Raji (cell line): ENCODE data around the gene ELAC1.

Experiments used
- POLR2A ChIP-seq: IDR thresholded peaks from 2 replicates; pipeline ENCODE4 v1.6.1; 2011; ENCODE audit warnings: low read depth, low read length, control low read depth; ENCODE audit not compliant: insufficient read depth

ELAC1 gene

GRCh38 chr18:51030537-51031258 lies 62.9 kb downstream of the ELAC1 start:
- no peak for TF ChIP-seq POLR2A

DNA sequence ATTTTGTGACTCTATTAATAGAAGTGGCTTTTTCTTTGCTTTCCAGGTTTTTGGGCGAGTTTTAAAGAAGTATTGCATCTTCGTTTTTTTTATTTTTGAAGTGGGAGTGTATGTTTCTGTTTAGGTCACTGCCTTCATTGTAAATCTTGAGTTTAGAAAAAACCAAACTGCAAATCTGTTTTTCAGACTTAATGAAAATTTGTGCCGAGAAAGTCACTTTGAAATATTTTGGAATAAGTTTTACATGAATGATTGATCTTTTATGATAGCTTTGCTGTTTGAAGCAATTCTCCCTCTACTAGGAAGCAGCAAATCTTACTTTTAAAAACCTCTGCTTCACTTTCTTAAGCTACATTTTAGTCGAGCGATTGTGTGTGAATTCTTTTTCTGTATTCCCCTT lies 64.4 kb downstream of the ELAC1 start:
- TF ChIP-seq POLR2A = no peak

DNA sequence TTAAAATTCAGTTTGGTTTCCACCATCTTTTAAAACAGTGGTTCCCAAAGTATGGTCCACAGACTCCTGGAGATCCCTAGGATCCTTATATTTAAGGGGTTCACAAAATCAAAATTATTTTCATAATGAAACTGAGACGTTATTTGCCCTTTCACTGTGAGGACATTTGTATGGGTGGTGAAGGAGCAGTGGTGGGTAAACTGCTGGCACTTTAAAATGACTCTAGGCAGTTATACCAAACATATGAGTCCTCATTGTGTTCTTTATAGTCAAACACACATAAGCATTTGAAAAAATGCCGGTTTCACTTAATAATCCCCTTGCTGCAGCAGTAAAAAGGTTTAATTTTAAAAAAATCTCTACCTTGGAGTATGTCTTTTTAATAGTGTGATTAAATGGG lies 69.4 kb downstream of the ELAC1 start:
- no peak for TF ChIP-seq POLR2A
